HCEC 1CT (cell line): ENCODE measurements around the gene CPE.
A peak's percentile ranks its signal among the peaks of the same experiment; 100 is the strongest.
"Not testable (repeated sequence)": the region's sequence is repeated elsewhere in the genome, so short reads cannot be mapped to it uniquely, and the experiment has no call there.

ENCODE experiments used
- DNase-seq: peaks from one replicate; pipeline ENCODE4 v3.0.0-alpha.2; 2017

Gene CPE

GRCh38 chr4:165410214-165410613 is 31.4 kb downstream of the CPE start:
- DNase-seq = no peak

- no peak for DNase-seq
Measured at GRCh38 chr4:165415910-165416309, 37.1 kb downstream of the CPE start.

- no peak for DNase-seq
Measured at GRCh38 chr4:165418073-165418472, 39.3 kb downstream of the CPE start.

- DNase-seq = no peak
Measured at GRCh38 chr4:165425629-165426028, 46.8 kb downstream of the CPE start.

GRCh38 chr4:165426331-165426730 is 47.5 kb downstream of the CPE start:
- DNase-seq = no peak

- DNase-seq = no peak
Measured at GRCh38 chr4:165426823-165427222, 48.0 kb downstream of the CPE start.

- DNase-seq = no peak
Measured at GRCh38 chr4:165428957-165429356, 50.1 kb downstream of the CPE start.

GRCh38 chr4:165433529-165433928 is 54.7 kb downstream of the CPE start:
- DNase-seq = no peak

GRCh38 chr4:165437691-165438090 is 58.9 kb downstream of the CPE start:
- no peak for DNase-seq

GRCh38 chr4:165439344-165439743 is 60.5 kb downstream of the CPE start:
- no peak for DNase-seq

- no peak for DNase-seq
Measured at GRCh38 chr4:165439981-165440380, 61.2 kb downstream of the CPE start.

GRCh38 chr4:165440415-165441158 is 61.8 kb downstream of the CPE start:
- peak; percentile 36 for DNase-seq

- no peak for DNase-seq
Measured at GRCh38 chr4:165443276-165443675, 64.5 kb downstream of the CPE start.

- no peak for DNase-seq
Measured at GRCh38 chr4:165448700-165449099, 69.9 kb downstream of the CPE start.

GRCh38 chr4:165449333-165449732 is 70.5 kb downstream of the CPE start:
- DNase-seq = no peak

- no peak for DNase-seq
Measured at GRCh38 chr4:165450871-165451270, 72.1 kb downstream of the CPE start.

GRCh38 chr4:165453140-165453539 is 74.3 kb downstream of the CPE start:
- DNase-seq = not testable (repeated sequence)

- no peak for DNase-seq
Measured at GRCh38 chr4:165454426-165454825, 75.6 kb downstream of the CPE start.

- no peak for DNase-seq
Measured at GRCh38 chr4:165457793-165458192, 79.0 kb downstream of the CPE start.

GRCh38 chr4:165458471-165458870 is 79.7 kb downstream of the CPE start:
- no peak for DNase-seq

- peak; percentile 53 for DNase-seq
Measured at GRCh38 chr4:165461159-165461821, 82.5 kb downstream of the CPE start.

GRCh38 chr4:165462009-165462408 is 83.2 kb downstream of the CPE start:
- DNase-seq = no peak

GRCh38 chr4:165464376-165464775 is 85.6 kb downstream of the CPE start:
- DNase-seq = no peak

- peak; percentile 41 for DNase-seq
Measured at GRCh38 chr4:165464813-165465381, 86.1 kb downstream of the CPE start.
